NCI-H2029 (cell line): ENCODE results near the gene TUBE1.
"Not testable (repeated sequence)": the region's sequence is repeated elsewhere in the genome, so short reads cannot be mapped to it uniquely, and the experiment has no call there.

Experiments used
- DNase-seq: peaks from one replicate; lab custom pipeline; 2025; lab: John Stamatoyannopoulos, UW

Gene TUBE1

GRCh38 chr6:112087136-112087911 lies at the start of gene TUBE1, which contains the start of gene FAM229B:
TSS of gene TUBE1 (minus strand) at chr6:112087482. CDS start at chr6:112087434, 48 bp downstream.
TSS of gene FAM229B (plus strand) at chr6:112087591. CDS start at chr6:112099284, 11,693 bp downstream.
- DNase-seq, result peak; percentile 99

- no peak for DNase-seq
Measured at GRCh38 chr6:112130878-112131277, 43.6 kb upstream of the TUBE1 start.

GRCh38 chr6:112128208-112128607 lies 40.9 kb upstream of the TUBE1 start:
- DNase-seq, result no peak

- no peak for DNase-seq
Measured at GRCh38 chr6:112123982-112124381, 36.7 kb upstream of the TUBE1 start.

- DNase-seq, result no peak
Measured at GRCh38 chr6:112122756-112123155, 35.5 kb upstream of the TUBE1 start.

- no peak for DNase-seq
Measured at GRCh38 chr6:112118034-112118433, 30.8 kb upstream of the TUBE1 start.

GRCh38 chr6:112117554-112117953 lies 30.3 kb upstream of the TUBE1 start:
- DNase-seq, result no peak

GRCh38 chr6:112116221-112116620 lies 28.9 kb upstream of the TUBE1 start:
- no peak for DNase-seq

GRCh38 chr6:112114577-112115223 lies 27.4 kb upstream of the TUBE1 start:
- no peak for DNase-seq

- no peak for DNase-seq
Measured at GRCh38 chr6:112113918-112114317, 26.6 kb upstream of the TUBE1 start.

GRCh38 chr6:112113431-112113830 lies 26.1 kb upstream of the TUBE1 start:
- no peak for DNase-seq

- no peak for DNase-seq
Measured at GRCh38 chr6:112109262-112109661, 22.0 kb upstream of the TUBE1 start.

- no peak for DNase-seq
Measured at GRCh38 chr6:112106562-112106961, 19.3 kb upstream of the TUBE1 start.

- DNase-seq, result not testable (repeated sequence)
Measured at GRCh38 chr6:112106026-112106425, 18.7 kb upstream of the TUBE1 start.

- DNase-seq, result no peak
Measured at GRCh38 chr6:112100561-112100960, 13.3 kb upstream of the TUBE1 start.

GRCh38 chr6:112096901-112097300 lies 9.6 kb upstream of the TUBE1 start:
- DNase-seq, result no peak

- DNase-seq, result no peak
Measured at GRCh38 chr6:112087916-112088315, 634 bp upstream of the TUBE1 start.

GRCh38 chr6:112086744-112087135 lies 542 bp downstream of the TUBE1 start:
- DNase-seq, result no peak

GRCh38 chr6:112085286-112086065 lies 1.8 kb downstream of the TUBE1 start:
- no peak for DNase-seq

- no peak for DNase-seq
Measured at GRCh38 chr6:112081569-112081968, 5.7 kb downstream of the TUBE1 start.

- no peak for DNase-seq
Measured at GRCh38 chr6:112066606-112067005, 20.7 kb downstream of the TUBE1 start.

GRCh38 chr6:112065426-112065986 lies 21.8 kb downstream of the TUBE1 start:
- no peak for DNase-seq
